IMR-90 (cell line): ENCODE measurements around the gene FAM193B. TPM values are rescaled to one million over a fixed set of nuclear protein-coding genes. Genes with fewer than 3 reads are reported as not detected.

Source experiments
- ATAC-seq: fragments of 200-7000 bp; cut with Tn5 transposase; 2 replicates; pipeline ENCODE4 v1.9.1; 2020; ENCODE audit warnings: low read depth, mild to moderate bottlenecking, moderate library complexity
- BruUV-seq: library from RNA; stranded (reverse); fragments of 400-500 nt; replicated peaks from 2 replicates; lab custom pipeline; 2021; lab: Mats Ljungman, UMichigan
- CTCF ChIA-PET: fragments of 300-600 bp; formaldehyde crosslinking; extraction: SDS; loops from one replicate; lab custom pipeline; 2021; ENCODE audit warnings: antibody characterized with exemption; lab: Yijun Ruan, JAX
- POLR2A ChIA-PET: fragments of 300-600 bp; sonication (Branson Sonifier 250); formaldehyde crosslinking; loops from one replicate; lab custom pipeline; 2022; ENCODE audit warnings: antibody characterized with exemption; ENCODE audit not compliant: unreplicated experiment; lab: Charles Lee
- DNase-seq: peaks from one replicate; pipeline ENCODE4 v3.0.0; 2013
- H2AFZ ChIP-seq: replicated peaks from 2 replicates; pipeline ENCODE3; 2013; ENCODE audit warnings: low read length, mild to moderate bottlenecking; ENCODE audit not compliant: poor library complexity
- H2AK5ac ChIP-seq: 2 replicates; pipeline ENCODE4 v1.6.1; 2013; ENCODE audit warnings: low read depth, low read length, inconsistent platforms
- H2AK9ac ChIP-seq: replicated peaks from 2 replicates; pipeline ENCODE3; 2013; ENCODE audit warnings: mild to moderate bottlenecking, low read depth, low read length, moderate library complexity; ENCODE audit not compliant: poor library complexity
- H2BK120ac ChIP-seq: 2 replicates; pipeline ENCODE4 v1.6.1; 2013; ENCODE audit warnings: low read depth, low read length, inconsistent platforms
- H2BK15ac ChIP-seq: 3 replicates; pipeline ENCODE4 v1.6.1; 2013; ENCODE audit warnings: low read depth, low read length, inconsistent platforms
- H2BK20ac ChIP-seq: 2 replicates; pipeline ENCODE4 v1.6.1; 2013; ENCODE audit warnings: low read depth, mild to moderate bottlenecking, inconsistent platforms, low read length, moderate library complexity
- H2BK5ac ChIP-seq: 2 replicates; pipeline ENCODE4 v1.6.1; 2013; ENCODE audit warnings: mild to moderate bottlenecking, low read depth, low read length, inconsistent platforms; ENCODE audit not compliant: poor library complexity, severe bottlenecking
- H3K14ac ChIP-seq: replicated peaks from 2 replicates; pipeline ENCODE4 v1.6.1; 2013; ENCODE audit warnings: low read depth, low read length, inconsistent platforms
- H3K18ac ChIP-seq: 2 replicates; pipeline ENCODE4 v1.6.1; 2013; ENCODE audit warnings: low read depth, low read length, control low read depth
- H3K23ac ChIP-seq: 2 replicates; pipeline ENCODE4 v1.6.1; 2013; ENCODE audit warnings: low read depth, low read length, inconsistent platforms
- H3K27ac ChIP-seq: 2 replicates; pipeline ENCODE4 v1.5.1; 2013; ENCODE audit warnings: mild to moderate bottlenecking, control low read depth, low read length; ENCODE audit not compliant: insufficient read depth
- H3K27me3 ChIP-seq: 2 replicates; pipeline ENCODE4 v1.6.1; 2013; ENCODE audit warnings: low read length; ENCODE audit not compliant: control insufficient read depth, insufficient read depth
- H3K36me3 ChIP-seq: 2 replicates; pipeline ENCODE4 v1.6.1; 2013; ENCODE audit warnings: low read length, mixed read lengths; ENCODE audit not compliant: control insufficient read depth, insufficient read depth
- H3K4ac ChIP-seq: 2 replicates; pipeline ENCODE4 v1.6.1; 2013; ENCODE audit warnings: low read depth, low read length, inconsistent platforms
- H3K4me1 ChIP-seq: 2 replicates; pipeline ENCODE4 v1.6.1; 2013; ENCODE audit warnings: low read length, mixed read lengths; ENCODE audit not compliant: control insufficient read depth, insufficient read depth
- H3K4me2 ChIP-seq: 2 replicates; pipeline ENCODE4 v1.6.1; 2013; ENCODE audit warnings: low read depth, mild to moderate bottlenecking, control low read depth, low read length, moderate library complexity
- H3K4me3 ChIP-seq: 2 replicates; pipeline ENCODE4 v1.5.1; 2013; ENCODE audit warnings: low read depth, mild to moderate bottlenecking, control low read depth, low read length, moderate library complexity; ENCODE audit not compliant: insufficient read depth
- H3K56ac ChIP-seq: 2 replicates; pipeline ENCODE4 v1.6.1; 2013; ENCODE audit warnings: low read length, inconsistent platforms; ENCODE audit not compliant: insufficient read depth; ENCODE audit errors: extremely low read depth
- H3K79me1 ChIP-seq, 2 experiments: 2 replicates each; pipeline ENCODE4 v1.6.1; 2013; ENCODE audit warnings: low read length in 2 of 2, inconsistent platforms in 1 of 2, low read depth in 1 of 2
- H3K9ac ChIP-seq: 2 replicates; pipeline ENCODE4 v1.6.1; 2013; ENCODE audit warnings: low read depth, low read length, control low read depth
- H3K9me1 ChIP-seq: 2 replicates; pipeline ENCODE4 v1.6.1; 2013; ENCODE audit warnings: low read length, inconsistent platforms; ENCODE audit not compliant: insufficient read depth
- H3K9me3 ChIP-seq: 2 replicates; pipeline ENCODE4 v1.6.1; 2013; ENCODE audit warnings: low read length; ENCODE audit not compliant: control insufficient read depth, insufficient read depth
- H4K20me1 ChIP-seq: 2 replicates; pipeline ENCODE4 v1.6.1; 2013; ENCODE audit warnings: low read length, inconsistent platforms; ENCODE audit not compliant: insufficient read depth
- H4K5ac ChIP-seq: 2 replicates; pipeline ENCODE4 v1.6.1; 2013; ENCODE audit warnings: mild to moderate bottlenecking, low read depth, low read length, control low read depth
- H4K8ac ChIP-seq, 2 experiments: 2 replicates each; pipeline ENCODE4 v1.6.1; 2013; ENCODE audit warnings: low read depth in 2 of 2, low read length in 2 of 2, control low read depth in 1 of 2, inconsistent platforms in 1 of 2
- H4K91ac ChIP-seq: 2 replicates; pipeline ENCODE4 v1.6.1; 2013; ENCODE audit warnings: low read depth, low read length, inconsistent platforms; ENCODE audit not compliant: insufficient read depth
- MAFK ChIP-seq: IDR thresholded peaks from 2 replicates; pipeline ENCODE4 v1.6.1; 2012; ENCODE audit warnings: low read depth, low read length, improper control_type of control experiment
- POLR2A ChIP-seq: IDR thresholded peaks from 2 replicates; pipeline ENCODE4 v1.6.1; 2012; ENCODE audit warnings: mild to moderate bottlenecking, low read depth, low read length
- WGBS, 2 experiments: methylation state at CpG; one replicate each; pipeline versions ENCODE4 v1.1.5 to v1.1.7; 2013; ENCODE audit warnings: missing lambda C conversion rate in 2 of 2; ENCODE audit not compliant: insufficient read length in 1 of 2; ENCODE audit errors: extremely low coverage in 2 of 2; 5-methylcytosine and 5-hydroxymethylcytosine counted together
- dilution Hi-C: fragments of 300-500 bp; cut with HindIII; formaldehyde crosslinking; loops from one replicate; pipeline ENCODE4 v1.14.3; 2018; ENCODE audit warnings: low sequenced_read_pairs; ENCODE audit not compliant: unreplicated experiment
- in situ Hi-C: fragments of 300-500 bp; cut with MboI; formaldehyde crosslinking; loops from 3 replicates; pipeline ENCODE4 v1.14.3; 2019; ENCODE audit warnings: low sequenced_read_pairs, inconsistent platforms, mixed read lengths
- intact Hi-C: fragments of 100-400 bp; cut with micrococcal nuclease; formaldehyde crosslinking; loops from 2 replicates; pipeline ENCODE4 v1.10.0; 2022
- polyA plus RNA-seq, 3 experiments: library from polyadenylated mRNA; depleted of rRNA; stranded (reverse); fragments of >200 nt; gene quantifications; 2 replicates each; pipeline ENCODE4 v1.2.3, GENCODE V29; 2012; ENCODE audit warnings: low replicate concordance in 1 of 3
- total RNA-seq: library from RNA; depleted of rRNA; stranded (reverse); fragments of >200 nt; gene quantifications from 2 replicates; pipeline ENCODE4 v1.2.3, GENCODE V29; 2012; rRNA removed

Gene FAM193B
- total and polyA plus RNA-seq, 2 of the 4 experiments (the other 2 are of a cell fraction): 9.5 to 52.2 TPM

- dilution Hi-C loops: no loop called here
- peak overlapping the region; percentile 86 for H2AK9ac ChIP-seq
- H2BK20ac ChIP-seq: no peak overlapping the region
- H3K27me3 ChIP-seq: no peaks in the 10 kb centered on the region
- H3K14ac ChIP-seq: peak overlapping the region; percentile 37
- no peak overlapping the region for H4K91ac ChIP-seq
- no peak; the same call in 1 of the 2 replicates for TF ChIP-seq POLR2A
- peak; percentile 87 for TF ChIP-seq MAFK
- no peak for ATAC-seq
- intact Hi-C loops: no loop called here
- peaks cover 43% of the 10 kb centered on the region for H3K9me1 ChIP-seq
- H3K18ac ChIP-seq: no peak overlapping the region
- peak overlapping the region; percentile 28 for H2AFZ ChIP-seq
- H4K5ac ChIP-seq: no peak overlapping the region
- H3K56ac ChIP-seq: no peak overlapping the region
- peaks cover 68% of the 10 kb centered on the region for H4K20me1 ChIP-seq
- peaks cover 24 to 67% of the 10 kb centered on the region in 2 experiments; a peak in 3 of 4 replicates for H3K79me1 ChIP-seq
- peak overlapping the region; percentile 79; the same call in 1 of the 2 replicates for H3K23ac ChIP-seq
- 0 out of 2 replicates have a peak overlapping the region, but pooled peaks have one; percentile 97 for H3K4me3 ChIP-seq
- H3K4me1 ChIP-seq: peaks cover 45% of the 10 kb centered on the region
- WGBS, 2 experiments: 40% methylated on average over 1 of the region's 10 CpGs; no CpG with 5 or more reads in 1 of the 2 experiments
- POLR2A ChIA-PET: interaction anchor here (0.5 kb wide), 1 partner anchor 24 kb away, joined by 3 read pairs; no protein-coding TSS in a partner anchor
- H3K9me3 ChIP-seq: no peaks in the 10 kb centered on the region
- H2AK5ac ChIP-seq: peak overlapping the region; percentile 75; the same call in 1 of the 2 replicates
- in situ Hi-C loops: no loop called here
- H2BK5ac ChIP-seq: peak overlapping the region; percentile 85
- H4K8ac ChIP-seq: no peak overlapping the region
- peaks cover 41% of the 10 kb centered on the region for H3K36me3 ChIP-seq
- no peak overlapping the region for H2BK120ac ChIP-seq
- CTCF ChIA-PET: no interaction called here
- no peak for DNase-seq
- H3K4ac ChIP-seq: peak overlapping the region; percentile 6
- peak overlapping the region; percentile 86 for H3K27ac ChIP-seq
- H3K9ac ChIP-seq: peak overlapping the region; percentile 93; the same call in 1 of the 2 replicates
- BruUV-seq: no TSS peak
- no peak overlapping the region for H2BK15ac ChIP-seq
- peak overlapping the region; percentile 75 for H3K4me2 ChIP-seq
Measured at GRCh38 chr5:177470759-177471536, 83.4 kb downstream of the FAM193B start.

Other genes starting within 250 kb of the FAM193B start
- gene MXD3, start 242.7 kb downstream of the FAM193B start, total RNA-seq: 5.6 and 7.3 TPM in 2 replicates
- gene MXD3, start 242.7 kb downstream of the FAM193B start, polyA plus RNA-seq (2012; rRNA removed): 12.9 and 14.5 TPM in 2 replicates
- gene LMAN2, start 202.9 kb downstream of the FAM193B start, total RNA-seq: 164 and 303 TPM in 2 replicates
- 251 and 253 TPM in 2 replicates for gene LMAN2, start 202.9 kb downstream of the FAM193B start, polyA plus RNA-seq (2012; rRNA removed)
- 1.1 TPM in 2 replicates for gene RGS14, start 196.6 kb downstream of the FAM193B start, total RNA-seq
- gene RGS14, start 196.6 kb downstream of the FAM193B start, polyA plus RNA-seq (2012; rRNA removed): 6.5 and 7.6 TPM in 2 replicates
- gene SLC34A1, start 170.1 kb downstream of the FAM193B start, total RNA-seq: not detected in 2 replicates
- gene SLC34A1, start 170.1 kb downstream of the FAM193B start, polyA plus RNA-seq (2012; rRNA removed): not detected in 2 replicates
- gene PFN3, start 153.9 kb downstream of the FAM193B start, total RNA-seq: not detected in 2 replicates
- gene PFN3, start 153.9 kb downstream of the FAM193B start, polyA plus RNA-seq (2012; rRNA removed): not detected in 2 replicates
- 0.36 and 0.56 TPM in 2 replicates for gene F12, start 145.0 kb downstream of the FAM193B start, total RNA-seq
- gene F12, start 145.0 kb downstream of the FAM193B start, polyA plus RNA-seq (2012; rRNA removed): 1.2 and 1.4 TPM in 2 replicates
- 30.1 and 35.0 TPM in 2 replicates for gene GRK6, start 127.9 kb downstream of the FAM193B start, total RNA-seq
- 25.3 and 30.1 TPM in 2 replicates for gene GRK6, start 127.9 kb downstream of the FAM193B start, polyA plus RNA-seq (2012; rRNA removed)
- 1.1 TPM in 2 replicates for gene PRR7, start 107.7 kb downstream of the FAM193B start, total RNA-seq
- 10.1 and 13.6 TPM in 2 replicates for gene PRR7, start 107.7 kb downstream of the FAM193B start, polyA plus RNA-seq (2012; rRNA removed)
- gene DBN1, start 80.9 kb downstream of the FAM193B start, total RNA-seq: 122 and 212 TPM in 2 replicates
- 187 and 235 TPM in 2 replicates for gene DBN1, start 80.9 kb downstream of the FAM193B start, polyA plus RNA-seq (2012; rRNA removed)
- 70.4 and 72.5 TPM in 2 replicates for gene PDLIM7, start 57.0 kb downstream of the FAM193B start, total RNA-seq
- gene PDLIM7, start 57.0 kb downstream of the FAM193B start, polyA plus RNA-seq (2012; rRNA removed): 534 and 574 TPM in 2 replicates
- gene DOK3, start 44.7 kb downstream of the FAM193B start, total RNA-seq: 0.54 and 0.56 TPM in 2 replicates
- gene DOK3, start 44.7 kb downstream of the FAM193B start, polyA plus RNA-seq (2012; rRNA removed): 3.6 and 3.9 TPM in 2 replicates
- gene DDX41, start 37.6 kb downstream of the FAM193B start, total RNA-seq: 130 and 141 TPM in 2 replicates
- 160 and 170 TPM in 2 replicates for gene DDX41, start 37.6 kb downstream of the FAM193B start, polyA plus RNA-seq (2012; rRNA removed)
- gene TMED9, start 37.6 kb upstream of the FAM193B start, total RNA-seq: 123 and 142 TPM in 2 replicates
- 269 and 357 TPM in 2 replicates for gene TMED9, start 37.6 kb upstream of the FAM193B start, polyA plus RNA-seq (2012; rRNA removed)
- 28.6 and 29.2 TPM in 2 replicates for gene B4GALT7, start 45.6 kb upstream of the FAM193B start, total RNA-seq
- gene B4GALT7, start 45.6 kb upstream of the FAM193B start, polyA plus RNA-seq (2012; rRNA removed): 79.6 and 80.5 TPM in 2 replicates
- not detected in 2 replicates for gene FAM153A, start 228.3 kb upstream of the FAM193B start, total RNA-seq
- gene FAM153A, start 228.3 kb upstream of the FAM193B start, polyA plus RNA-seq (2012; rRNA removed): not detected in 2 replicates